ENCODE data around the gene TBC1D17. TPM values are rescaled to one million over a fixed set of nuclear protein-coding genes. Genes with fewer than 3 reads are reported as not detected.

The TBC1D17 gene
- total RNA-seq, 1 experiment from 2014 or later, result 62.3 TPM

DNA sequence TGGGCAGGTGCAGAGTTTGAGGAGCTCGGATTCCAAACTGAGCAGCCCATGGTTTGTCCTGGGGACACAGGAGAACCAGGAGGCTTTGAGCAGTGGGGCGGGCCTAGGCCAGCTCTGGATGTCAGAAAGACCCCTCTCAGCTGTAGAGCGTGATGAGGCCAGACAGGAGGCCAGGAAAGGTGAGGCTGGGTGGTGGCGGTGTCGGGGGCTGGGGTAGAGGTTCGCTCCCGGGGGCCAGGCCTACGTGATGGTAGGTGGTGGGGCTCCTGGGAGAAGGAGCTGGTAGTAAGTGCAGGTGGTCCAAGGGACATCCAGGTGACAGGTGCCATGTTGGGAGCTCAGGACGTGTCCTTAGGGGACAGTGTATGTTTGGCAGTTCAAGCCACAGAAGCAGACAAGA lies 40.1 kb upstream of the TBC1D17 start:
- Histone ChIP-seq H3K36me3 (ENCODE audit: low read depth) (peaks cover 19% of the 10 kb centered on the region), H3F3A (ENCODE audit: insufficient read depth, low read depth) (peaks cover 17% of the 10 kb centered on the region), H3K27ac (no peak overlapping the region), H2AFZ (no peak overlapping the region), H3K4me3 (no peak overlapping the region), H3K27me3 (ENCODE audit: insufficient read depth, low read depth) (no peaks in the 10 kb centered on the region), H3K4me1 (replicated peaks; ENCODE audit: insufficient read depth) (no peaks in the 10 kb centered on the region), H3K4me2 (no peak overlapping the region), H3K9me2 (ENCODE audit: insufficient read depth) (no peaks in the 10 kb centered on the region), H4K20me1 (ENCODE audit: insufficient read depth) (peaks cover 8% of the 10 kb centered on the region; the same call in 1 of the 2 replicates), H3K79me2 (ENCODE audit: low read depth) (no peaks in the 10 kb centered on the region), H3K9me3 (ENCODE audit: insufficient read depth, low read depth) (no peaks in the 10 kb centered on the region)
- CTCF ChIA-PET, result no interaction called here
- no peak for TF ChIP-seq EZH2 (IDR thresholded peaks at IDR 0.05; ENCODE audit: low read depth)
- TF ChIP-seq CTCF (conservative IDR thresholded peaks at IDR 0.05), result no peak
- intact Hi-C loops (cut with micrococcal nuclease; ENCODE audit: unreplicated experiment), result no loop called here
- no peak for DNase-seq
- POLR2A ChIA-PET (ENCODE audit: unreplicated experiment), result no interaction called here
- no TSS peak for BruUV-seq (replicated peaks)

GRCh38 chr19:49838885-49839588 lies 38.5 kb upstream of the TBC1D17 start:
- H3K27me3 ChIP-seq (ENCODE audit: insufficient read depth, low read depth), result no peaks in the 10 kb centered on the region
- CTCF ChIA-PET, result no interaction called here
- no peak for TF ChIP-seq CTCF (conservative IDR thresholded peaks at IDR 0.05)
- TF ChIP-seq EZH2 (IDR thresholded peaks at IDR 0.05; ENCODE audit: low read depth), result no peak

DNA sequence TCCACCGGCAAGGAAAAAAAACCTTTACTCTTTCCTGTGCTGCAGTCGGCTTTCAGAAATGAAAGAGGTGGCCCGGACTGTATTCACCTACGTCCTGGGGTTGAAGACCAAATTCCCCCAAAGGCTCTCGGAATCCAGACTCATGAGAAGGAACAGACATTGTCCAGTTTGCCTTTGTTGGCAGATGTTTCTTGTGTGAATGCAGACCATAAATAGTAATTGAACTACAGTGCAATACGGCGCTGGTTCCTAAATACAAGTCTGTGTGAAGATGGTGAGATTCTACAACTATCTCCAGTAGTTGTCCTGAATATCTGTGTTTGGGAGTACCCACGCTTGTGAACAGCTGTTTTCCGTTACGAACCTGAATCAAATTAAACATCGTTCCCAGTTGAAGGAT lies 37.8 kb upstream of the TBC1D17 start:
- H3K36me3 ChIP-seq (ENCODE audit: low read depth), result peaks cover 19% of the 10 kb centered on the region
- DNase-seq, result no peak
- H3K9me2 ChIP-seq (ENCODE audit: insufficient read depth), result no peaks in the 10 kb centered on the region
- ChIA-PET POLR2A (ENCODE audit: unreplicated experiment) (no interaction called here), CTCF (no interaction called here)
- H3K27me3 ChIP-seq (ENCODE audit: insufficient read depth, low read depth), result no peaks in the 10 kb centered on the region
- no peak overlapping the region for H2AFZ ChIP-seq
- H3K79me2 ChIP-seq (ENCODE audit: low read depth), result no peaks in the 10 kb centered on the region
- H3K9me3 ChIP-seq (ENCODE audit: insufficient read depth, low read depth), result no peaks in the 10 kb centered on the region
- intact Hi-C loops (cut with micrococcal nuclease; ENCODE audit: unreplicated experiment), result no loop called here
- no TSS peak for BruUV-seq (replicated peaks)
- H4K20me1 ChIP-seq (ENCODE audit: insufficient read depth), result peaks cover 11% of the 10 kb centered on the region; the same call in 1 of the 2 replicates
- TF ChIP-seq EZH2 (IDR thresholded peaks at IDR 0.05; ENCODE audit: low read depth) (no peak), CTCF (conservative IDR thresholded peaks at IDR 0.05) (no peak)
- H3K27ac ChIP-seq, result no peak overlapping the region
- H3K4me2 ChIP-seq, result no peak overlapping the region
- no peak overlapping the region for H3K4me3 ChIP-seq
- no peaks in the 10 kb centered on the region for H3K4me1 ChIP-seq (replicated peaks; ENCODE audit: insufficient read depth)
- peaks cover 21% of the 10 kb centered on the region for H3F3A ChIP-seq (ENCODE audit: insufficient read depth, low read depth)

More at GRCh38 chr19:49838885-49839588, 38.5 kb upstream of the TBC1D17 start:
- Histone ChIP-seq H3K9me2 (ENCODE audit: insufficient read depth) (no peaks in the 10 kb centered on the region), H3K36me3 (ENCODE audit: low read depth) (peaks cover 19% of the 10 kb centered on the region), H3K4me1 (replicated peaks; ENCODE audit: insufficient read depth) (no peaks in the 10 kb centered on the region), H4K20me1 (ENCODE audit: insufficient read depth) (peaks cover 11% of the 10 kb centered on the region; the same call in 1 of the 2 replicates), H3F3A (ENCODE audit: insufficient read depth, low read depth) (peaks cover 21% of the 10 kb centered on the region), H2AFZ (no peak overlapping the region), H3K4me3 (no peak overlapping the region), H3K79me2 (ENCODE audit: low read depth) (no peaks in the 10 kb centered on the region), H3K9me3 (ENCODE audit: insufficient read depth, low read depth) (no peaks in the 10 kb centered on the region), H3K27ac (no peak overlapping the region), H3K4me2 (no peak overlapping the region)
- no TSS peak for BruUV-seq (replicated peaks)
- intact Hi-C loops (cut with micrococcal nuclease; ENCODE audit: unreplicated experiment), result no loop called here
- no peak for DNase-seq
- POLR2A ChIA-PET (ENCODE audit: unreplicated experiment), result no interaction called here
